AG10803 (cell line): ENCODE data around the gene ABHD17A.

Experiments
- DNase-seq: peaks from one replicate; pipeline ENCODE4 v3.0.0; 2010; ENCODE audit warnings: low read depth
- H3K4me3 ChIP-seq: 2 replicates; pipeline ENCODE4 v1.5.1; 2011; ENCODE audit warnings: mild to moderate bottlenecking, low read length, control low read depth
- CTCF ChIP-seq: conservative IDR thresholded peaks from 2 replicates; pipeline ENCODE4 v1.5.1; 2011; ENCODE audit warnings: mild to moderate bottlenecking, low read length, control low read depth, inconsistent platforms

The ABHD17A gene

GRCh38 chr19:1853295-1854038, 31.8 kb downstream of the ABHD17A start:
- DNase-seq: peak; percentile 83
- TF ChIP-seq CTCF: peak; percentile 76
- no peak overlapping the region for H3K4me3 ChIP-seq

GRCh38 chr19:1852581-1853128, 32.6 kb downstream of the ABHD17A start:
- TF ChIP-seq CTCF: no peak
- no peak overlapping the region for H3K4me3 ChIP-seq
- no peak for DNase-seq

GRCh38 chr19:1851654-1852580, 33.4 kb downstream of the ABHD17A start:
- no peak for DNase-seq
- TF ChIP-seq CTCF: no peak
- no peak overlapping the region for H3K4me3 ChIP-seq

GRCh38 chr19:1850809-1851653, 34.3 kb downstream of the ABHD17A start:
- H3K4me3 ChIP-seq: no peak overlapping the region
- DNase-seq: no peak
- no peak for TF ChIP-seq CTCF

- no peak for TF ChIP-seq CTCF
- H3K4me3 ChIP-seq: no peak overlapping the region
- DNase-seq: no peak
Measured at GRCh38 chr19:1849886-1850398, 35.4 kb downstream of the ABHD17A start.

GRCh38 chr19:1849132-1849474, 36.2 kb downstream of the ABHD17A start:
- no peak for DNase-seq
- no peak for TF ChIP-seq CTCF
- no peak overlapping the region for H3K4me3 ChIP-seq
